Lower leg skin (tissue), 4 donors: ENCODE data around the gene PCNX1. TPM values are rescaled to one million over a fixed set of nuclear protein-coding genes. Genes with fewer than 3 reads are reported as not detected.
A peak's percentile ranks its signal among the peaks of the same experiment; 100 is the strongest.
"Not testable (repeated sequence)": the region's sequence is repeated elsewhere in the genome, so short reads cannot be mapped to it uniquely, and the experiment has no call there.

Source experiments
- DNase-seq, 2 donors: peaks; one replicate each; pipeline ENCODE4 v3.0.0-alpha.2; 2019; ENCODE audit warnings: low spot score in 2 of 2
- H3K4me3 ChIP-seq: fragments of 200-600 bp; sonication (generic); 2 replicates; pipeline ENCODE4 v1.5.1; 2017; ENCODE audit warnings: mild to moderate bottlenecking, low read depth; ENCODE audit not compliant: poor library complexity, severe bottlenecking
- POLR2A ChIP-seq, 2 donors: fragments of 450-650 bp; IDR thresholded peaks; one replicate each; pipeline ENCODE4 v1.6.1; 2016 to 2017; ENCODE audit warnings: antibody characterized with exemption in 2 of 2, mild to moderate bottlenecking in 1 of 2, moderate library complexity in 1 of 2
- WGBS, 2 donors: methylation state at CpG; one replicate each; pipeline ENCODE4 v1.1.5; 2018; 5-methylcytosine and 5-hydroxymethylcytosine counted together
- intact Hi-C: fragments of 100-400 bp; cut with DNase I; formaldehyde crosslinking; loops from one replicate; pipeline ENCODE4 v1.15.0; 2023; ENCODE audit warnings: low total_unique reads
- total RNA-seq, 4 donors: library from RNA; depleted of rRNA; stranded (reverse); fragments of >200 nt; gene quantifications; one replicate each; pipeline ENCODE4 v1.1.0, GENCODE V29; 2016
- TF ChIP-seq, protein P1 (sequence below), 3 donors: fragments of 450-650 bp; IDR thresholded peaks; one replicate each; pipeline ENCODE4 v1.5.1; 2016; ENCODE audit warnings: antibody characterized with exemption in 3 of 3, mild to moderate bottlenecking in 3 of 3, moderate library complexity in 2 of 3

PCNX1 gene
- total RNA-seq, 4 donors from 2014 or later, result 14.7 to 29.4 (median 25.6) TPM

DNA sequence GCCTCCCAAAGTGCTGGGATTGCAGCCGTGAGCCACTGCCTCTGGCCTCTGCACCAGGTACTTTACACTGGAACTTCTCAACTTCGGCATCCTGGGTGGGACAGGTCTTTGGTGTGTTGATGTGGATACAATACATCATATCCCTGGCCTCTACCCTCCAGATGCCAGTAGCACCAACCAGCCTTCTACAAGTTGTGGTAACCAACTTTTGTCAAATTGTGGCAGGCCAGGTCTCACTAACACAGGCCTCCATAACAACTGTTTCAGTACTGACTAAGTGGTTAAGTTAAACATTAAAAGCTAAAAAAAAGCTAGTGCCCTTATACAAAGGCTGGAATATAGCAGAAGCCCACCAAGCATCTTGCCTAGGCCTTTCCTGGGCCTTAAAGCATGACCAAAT is 232.9 kb downstream of the PCNX1 start:
- intact Hi-C loops, result no loop called here
- H3K4me3 ChIP-seq, result no peak overlapping the region
- WGBS, 2 donors, result 89 to 91% methylated on average over 2 of the region's 2 CpGs
- no peak for TF ChIP-seq POLR2A (IDR thresholded peaks at IDR 0.05)
- TF ChIP-seq, protein P1, sequence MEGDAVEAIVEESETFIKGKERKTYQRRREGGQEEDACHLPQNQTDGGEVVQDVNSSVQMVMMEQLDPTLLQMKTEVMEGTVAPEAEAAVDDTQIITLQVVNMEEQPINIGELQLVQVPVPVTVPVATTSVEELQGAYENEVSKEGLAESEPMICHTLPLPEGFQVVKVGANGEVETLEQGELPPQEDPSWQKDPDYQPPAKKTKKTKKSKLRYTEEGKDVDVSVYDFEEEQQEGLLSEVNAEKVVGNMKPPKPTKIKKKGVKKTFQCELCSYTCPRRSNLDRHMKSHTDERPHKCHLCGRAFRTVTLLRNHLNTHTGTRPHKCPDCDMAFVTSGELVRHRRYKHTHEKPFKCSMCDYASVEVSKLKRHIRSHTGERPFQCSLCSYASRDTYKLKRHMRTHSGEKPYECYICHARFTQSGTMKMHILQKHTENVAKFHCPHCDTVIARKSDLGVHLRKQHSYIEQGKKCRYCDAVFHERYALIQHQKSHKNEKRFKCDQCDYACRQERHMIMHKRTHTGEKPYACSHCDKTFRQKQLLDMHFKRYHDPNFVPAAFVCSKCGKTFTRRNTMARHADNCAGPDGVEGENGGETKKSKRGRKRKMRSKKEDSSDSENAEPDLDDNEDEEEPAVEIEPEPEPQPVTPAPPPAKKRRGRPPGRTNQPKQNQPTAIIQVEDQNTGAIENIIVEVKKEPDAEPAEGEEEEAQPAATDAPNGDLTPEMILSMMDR (IDR thresholded peaks at IDR 0.05), result no peak
- DNase-seq, result peak in 1 of 2 donors; percentile 48

DNA sequence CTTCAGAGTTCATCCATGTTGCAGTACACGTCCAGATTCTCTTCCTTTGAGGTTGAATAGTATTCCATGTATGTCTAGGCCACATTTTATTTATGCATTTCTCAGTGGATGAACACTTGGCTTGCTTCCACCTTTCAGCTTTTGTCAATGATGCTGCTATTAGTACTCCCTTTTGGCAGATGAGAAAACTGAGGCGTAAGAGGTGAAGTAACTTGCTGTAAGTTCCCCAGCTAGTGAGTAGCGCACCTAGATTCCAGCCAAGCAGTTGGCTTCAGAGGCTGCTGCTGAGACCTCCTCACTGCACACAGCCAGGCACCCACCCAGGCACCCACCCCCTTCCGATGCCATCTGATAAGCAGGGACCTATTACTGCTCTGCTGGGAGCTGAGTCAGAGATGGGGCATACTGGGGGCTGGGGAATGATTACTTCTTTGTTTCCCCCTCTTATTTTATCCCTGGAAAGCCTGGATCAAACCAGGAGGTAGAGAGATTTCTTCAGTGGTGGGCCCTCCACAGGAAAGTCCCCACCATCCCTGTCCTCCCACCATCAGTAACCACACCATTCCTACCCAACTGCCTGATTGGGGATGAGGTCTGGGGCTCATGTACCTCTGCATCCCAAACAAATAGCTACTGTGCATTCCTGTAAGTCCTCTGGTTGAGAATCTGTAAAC is 234.6 kb downstream of the PCNX1 start:
- peak in 1 of 2 donors; percentile 36 for DNase-seq
- intact Hi-C loops, result no loop called here
- no peak overlapping the region for H3K4me3 ChIP-seq
- 91 to 98% methylated on average over 4 of the region's 4 CpGs for WGBS, 2 donors
- TF ChIP-seq, protein P1 (IDR thresholded peaks at IDR 0.05), result no peak
- TF ChIP-seq POLR2A (IDR thresholded peaks at IDR 0.05), result no peak

DNA sequence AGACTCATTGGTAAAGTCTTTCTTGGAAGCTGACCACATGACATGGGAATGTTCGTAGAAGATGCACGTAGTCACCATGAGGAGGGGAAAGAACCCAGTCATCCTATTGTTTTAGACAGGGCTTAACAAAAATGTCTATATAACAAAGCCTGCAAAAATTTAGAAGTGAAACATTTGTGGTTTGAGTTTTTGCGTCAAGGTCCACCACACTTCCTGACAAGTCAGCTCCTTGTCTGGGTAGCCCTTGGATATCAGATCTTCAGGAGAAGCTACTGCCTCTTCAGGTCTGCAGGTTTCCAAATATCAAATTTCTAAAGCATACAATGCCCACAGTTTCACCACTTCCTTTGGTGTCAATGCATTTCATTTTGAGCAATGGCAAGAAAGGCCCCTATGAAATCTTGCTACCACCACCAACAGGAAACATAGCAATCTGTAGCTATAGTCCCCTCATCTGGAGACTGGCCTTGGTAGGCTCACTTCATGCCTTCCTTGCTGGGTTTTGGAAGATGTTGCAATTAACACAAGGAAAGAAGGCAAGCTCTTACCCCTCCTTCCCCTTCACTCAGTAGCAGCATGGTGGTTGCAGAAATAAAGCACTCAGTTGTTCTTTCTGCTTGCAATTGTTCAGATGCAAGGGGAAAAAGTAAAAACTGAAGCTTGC is 235.2 kb downstream of the PCNX1 start:
- WGBS, 2 donors, result 81 to 87% methylated on average over 3 of the region's 3 CpGs
- intact Hi-C loops, result no loop called here
- peak in 1 of 2 donors; percentile 23 for DNase-seq
- TF ChIP-seq, protein P1 (IDR thresholded peaks at IDR 0.05), result no peak
- H3K4me3 ChIP-seq, result no peak overlapping the region

DNA sequence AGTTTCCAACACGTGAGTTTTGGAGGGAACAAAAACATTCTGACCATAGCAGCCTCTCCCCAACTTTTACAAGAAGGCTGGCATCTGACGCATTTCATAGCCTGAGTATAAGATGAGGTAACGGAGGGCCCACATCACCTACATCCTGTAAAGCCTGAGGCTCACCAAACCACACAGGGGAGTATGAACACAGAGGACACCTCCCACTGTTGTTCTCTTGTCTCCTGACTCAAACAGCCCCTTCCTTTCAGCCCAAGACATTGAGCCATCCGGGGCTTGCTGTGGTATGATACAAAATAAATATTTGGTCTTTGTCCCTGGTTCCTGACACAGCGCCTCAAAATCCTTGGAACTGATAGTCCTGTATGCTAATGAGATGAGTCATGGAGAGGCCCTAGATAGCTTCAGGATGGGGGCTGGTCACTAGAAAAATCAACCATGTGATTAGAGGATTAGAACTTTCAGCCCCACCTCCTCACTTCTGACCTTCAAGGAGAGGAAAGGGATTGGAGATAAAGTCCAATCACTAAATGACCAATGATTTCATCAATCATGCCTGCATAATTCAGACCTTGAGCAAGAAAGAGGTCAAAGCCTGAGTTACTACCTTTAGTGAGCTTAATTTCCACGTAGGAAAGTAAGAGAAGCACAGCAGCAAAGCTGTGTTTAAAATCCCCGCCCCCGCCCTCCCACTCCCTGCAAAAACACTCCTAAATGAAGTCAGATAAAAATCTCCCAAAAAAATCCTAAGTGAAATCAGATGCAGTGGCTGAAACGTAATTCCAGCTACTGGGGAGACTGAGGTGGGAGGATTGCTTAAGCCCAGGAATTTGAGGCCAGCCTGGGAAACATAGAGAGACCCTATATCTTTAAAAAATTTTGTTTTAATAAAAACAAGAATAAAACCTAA is 236.4 kb downstream of the PCNX1 start:
- H3K4me3 ChIP-seq, result no peak overlapping the region
- peak in 1 of 2 donors; percentile 74 for DNase-seq
- 59 to 64% methylated on average over 9 of the region's 9 CpGs for WGBS, 2 donors
- TF ChIP-seq POLR2A (IDR thresholded peaks at IDR 0.05), result no peak
- TF ChIP-seq, protein P1 (IDR thresholded peaks at IDR 0.05), result no peak
- intact Hi-C loops, result no loop called here

DNA sequence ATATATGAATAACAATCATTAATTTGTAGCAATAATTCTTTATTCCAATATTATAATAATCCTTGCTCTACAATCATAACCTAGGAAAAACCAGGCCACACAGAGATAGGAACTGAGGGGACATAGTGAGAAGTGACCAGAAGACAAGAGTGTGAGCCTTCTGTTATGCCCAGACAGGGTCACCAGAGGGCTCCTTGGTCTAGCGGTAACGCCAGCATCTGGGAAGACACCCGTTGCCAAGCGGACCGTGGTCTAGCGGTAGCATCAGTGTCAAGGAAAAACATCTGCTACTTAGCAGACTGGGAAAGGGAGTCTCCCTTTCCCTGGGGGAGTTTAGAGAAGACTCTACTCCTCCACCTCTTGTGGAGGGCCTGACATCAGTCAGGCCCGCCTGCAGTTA is 240.1 kb downstream of the PCNX1 start:
- 92 to 95% methylated on average over 7 of the region's 7 CpGs for WGBS, 2 donors
- H3K4me3 ChIP-seq, intact Hi-C loops, DNase-seq: not testable (repeated sequence)

DNA sequence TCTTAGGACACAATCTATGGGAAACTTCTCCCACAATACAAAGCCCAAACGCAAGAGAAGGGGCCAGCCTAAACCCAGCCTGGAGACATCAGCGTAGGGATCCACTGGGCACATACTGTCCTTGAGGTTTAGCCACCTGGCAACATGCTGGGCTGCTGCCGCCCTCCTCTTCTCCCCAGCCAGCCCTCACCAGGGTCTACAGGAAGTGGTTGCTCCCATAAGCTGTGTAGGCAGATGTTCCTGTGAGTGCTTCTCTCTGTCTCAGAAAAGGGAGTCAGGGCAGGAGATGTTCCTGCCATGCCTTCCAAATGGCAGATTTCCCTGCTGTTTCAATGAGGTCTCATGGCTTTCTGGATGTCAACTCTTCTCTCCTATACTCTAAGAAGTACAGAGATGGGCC is 241.4 kb downstream of the PCNX1 start:
- peak in 1 of 2 donors; percentile 62 for DNase-seq
- TF ChIP-seq, protein P1 (IDR thresholded peaks at IDR 0.05), result no peak
- TF ChIP-seq POLR2A (IDR thresholded peaks at IDR 0.05), result no peak
- H3K4me3 ChIP-seq, result no peak overlapping the region
- intact Hi-C loops, result no loop called here
- 83 to 87% methylated on average over 3 of the region's 3 CpGs for WGBS, 2 donors
